Astrocyte (in vitro differentiated cells and primary cell): ENCODE results near the gene COL15A1. TPM values are rescaled to one million over a fixed set of nuclear protein-coding genes. Genes with fewer than 3 reads are reported as not detected.
A peak's percentile ranks its signal among the peaks of the same experiment; 100 is the strongest.

Experiments
- DNase-seq: peaks from one replicate; pipeline ENCODE4 v3.0.0-alpha.2; 2010; ENCODE audit warnings: low read depth
- FAIRE-seq: peaks from 2 replicates; lab custom pipeline; 2011; peaks lifted over from hg19 to GRCh38; lab: Jason Lieb, UNC
- H2AFZ ChIP-seq: 2 replicates; pipeline ENCODE4 v1.6.0; 2012; ENCODE audit warnings: low read depth, low read length, inconsistent platforms
- H3K27ac ChIP-seq: 2 replicates; pipeline ENCODE4 v1.5.1; 2011; ENCODE audit warnings: low read depth, low read length, inconsistent platforms
- H3K27me3 ChIP-seq: 2 replicates; pipeline ENCODE4 v1.6.0; 2011; ENCODE audit warnings: low read length, inconsistent platforms; ENCODE audit not compliant: insufficient read depth
- H3K36me3 ChIP-seq: 2 replicates; pipeline ENCODE4 v1.5.1; 2011; ENCODE audit warnings: low read length, inconsistent platforms; ENCODE audit not compliant: insufficient read depth
- H3K4me1 ChIP-seq: 2 replicates; pipeline ENCODE4 v1.5.1; 2011; ENCODE audit warnings: low read length, inconsistent platforms; ENCODE audit not compliant: insufficient read depth
- H3K4me2 ChIP-seq: 2 replicates; pipeline ENCODE4 v1.6.0; 2012; ENCODE audit warnings: low read length, inconsistent platforms
- H3K4me3 ChIP-seq: 2 replicates; pipeline ENCODE4 v1.5.1; 2011; ENCODE audit warnings: low read depth, mild to moderate bottlenecking, low read length, inconsistent platforms; ENCODE audit not compliant: insufficient read depth
- H3K79me2 ChIP-seq: 2 replicates; pipeline ENCODE4 v1.6.0; 2012; ENCODE audit warnings: mild to moderate bottlenecking, low read length, inconsistent platforms; ENCODE audit not compliant: insufficient read depth
- H3K9ac ChIP-seq: 2 replicates; pipeline ENCODE4 v1.6.0; 2012; ENCODE audit warnings: mild to moderate bottlenecking, low read length, inconsistent platforms
- H3K9me3 ChIP-seq: 2 replicates; pipeline ENCODE4 v1.5.1; 2012; ENCODE audit warnings: low read depth, mild to moderate bottlenecking, low read length, inconsistent platforms; ENCODE audit not compliant: insufficient read depth
- H4K20me1 ChIP-seq: 2 replicates; pipeline ENCODE4 v1.6.0; 2012; ENCODE audit warnings: low read length, inconsistent platforms; ENCODE audit not compliant: insufficient read depth
- H3K27ac Mint-ChIP-seq: one replicate; pipeline ENCODE4 v1.8.0; 2021; ENCODE audit warnings: mild to moderate bottlenecking, mixed read lengths; ENCODE audit not compliant: unreplicated experiment
- H3K27me3 Mint-ChIP-seq: one replicate; pipeline ENCODE4 v1.8.0; 2021; ENCODE audit warnings: low read depth, mixed read lengths; ENCODE audit not compliant: unreplicated experiment
- H3K36me3 Mint-ChIP-seq: one replicate; pipeline ENCODE4 v1.8.0; 2021; ENCODE audit warnings: low read depth, mixed read lengths; ENCODE audit not compliant: unreplicated experiment
- H3K4me1 Mint-ChIP-seq: one replicate; pipeline ENCODE4 v1.8.0; 2021; ENCODE audit warnings: low read depth, mixed read lengths; ENCODE audit not compliant: unreplicated experiment
- H3K4me3 Mint-ChIP-seq: one replicate; pipeline ENCODE4 v1.8.0; 2021; ENCODE audit warnings: mild to moderate bottlenecking, moderate library complexity, mixed read lengths; ENCODE audit not compliant: unreplicated experiment
- H3K9me3 Mint-ChIP-seq: one replicate; pipeline ENCODE4 v1.8.0; 2021; ENCODE audit warnings: mild to moderate bottlenecking, mixed read lengths; ENCODE audit not compliant: unreplicated experiment
- CTCF ChIP-seq: IDR thresholded peaks from 2 replicates; pipeline ENCODE4 v1.5.1; 2011; ENCODE audit warnings: low read depth, mild to moderate bottlenecking, inconsistent platforms, low read length, moderate library complexity; ENCODE audit not compliant: insufficient read depth
- EZH2 ChIP-seq: IDR thresholded peaks from 2 replicates; pipeline ENCODE4 v1.6.1; 2012; ENCODE audit warnings: mild to moderate bottlenecking, low read length, inconsistent platforms; ENCODE audit not compliant: insufficient read depth
- total RNA-seq: library from RNA; stranded (reverse); gene quantifications from 2 replicates; pipeline ENCODE4 v1.2.1, GENCODE V29; 2021

The COL15A1 gene
- total RNA-seq, 1 donor from 2014 or later = 5.6 TPM

- FAIRE-seq (no peak), DNase-seq (no peak)
- no peak overlapping the region for H3K27ac Mint-ChIP-seq
- H3K36me3 Mint-ChIP-seq = peaks cover 4% of the 10 kb centered on the region
- peaks cover 60% of the 10 kb centered on the region for H3K4me1 Mint-ChIP-seq
- no peaks in the 10 kb centered on the region for H3K27me3 ChIP-seq
- H3K27me3 Mint-ChIP-seq = no peaks in the 10 kb centered on the region
- peaks cover 84% of the 10 kb centered on the region for H4K20me1 ChIP-seq
- TF ChIP-seq EZH2 = no peak
- no peak for TF ChIP-seq CTCF
- H3K4me3 Mint-ChIP-seq = no peak overlapping the region
- no peak overlapping the region for H3K4me2 ChIP-seq
- H3K9me3 ChIP-seq = no peaks in the 10 kb centered on the region
- no peak overlapping the region for H3K9ac ChIP-seq
- H3K36me3 ChIP-seq = no peaks in the 10 kb centered on the region
- no peak overlapping the region for H3K4me3 ChIP-seq
- no peak overlapping the region for H3K27ac ChIP-seq
- peaks cover 96% of the 10 kb centered on the region for H3K79me2 ChIP-seq
- H3K4me1 ChIP-seq = no peaks in the 10 kb centered on the region
- H2AFZ ChIP-seq = no peak overlapping the region
- no peaks in the 10 kb centered on the region for H3K9me3 Mint-ChIP-seq
These were observed 172.3 kb downstream of the COL15A1 start for GRCh38 chr9:99116003-99116411.

GRCh38 chr9:99118782-99119466, 175.2 kb downstream of the COL15A1 start:
- no peak overlapping the region for H3K4me3 Mint-ChIP-seq
- TF ChIP-seq CTCF (no peak), EZH2 (no peak)
- no peaks in the 10 kb centered on the region for H3K27me3 Mint-ChIP-seq
- H4K20me1 ChIP-seq = peaks cover 82% of the 10 kb centered on the region
- no peak for FAIRE-seq
- no peaks in the 10 kb centered on the region for H3K9me3 ChIP-seq
- no peaks in the 10 kb centered on the region for H3K9me3 Mint-ChIP-seq
- no peak overlapping the region for H3K4me3 ChIP-seq
- H3K27ac Mint-ChIP-seq = no peak overlapping the region
- no peak overlapping the region for H3K9ac ChIP-seq
- peaks cover 98% of the 10 kb centered on the region for H3K79me2 ChIP-seq
- H3K4me1 ChIP-seq = no peaks in the 10 kb centered on the region
- H3K4me2 ChIP-seq = no peak overlapping the region
- no peak overlapping the region for H3K27ac ChIP-seq
- H3K36me3 ChIP-seq = no peaks in the 10 kb centered on the region
- H3K36me3 Mint-ChIP-seq = no peaks in the 10 kb centered on the region
- DNase-seq = no peak
- H3K27me3 ChIP-seq = no peaks in the 10 kb centered on the region
- H3K4me1 Mint-ChIP-seq = peaks cover 44% of the 10 kb centered on the region
- no peak overlapping the region for H2AFZ ChIP-seq

- Mint-ChIP-seq H3K4me3 (no peak overlapping the region), H3K27me3 (no peaks in the 10 kb centered on the region), H3K36me3 (no peaks in the 10 kb centered on the region), H3K4me1 (peaks cover 32% of the 10 kb centered on the region), H3K27ac (no peak overlapping the region), H3K9me3 (no peaks in the 10 kb centered on the region)
- FAIRE-seq (peak; percentile 65), DNase-seq (no peak)
- Histone ChIP-seq H3K27me3 (no peaks in the 10 kb centered on the region), H3K9ac (no peak overlapping the region), H4K20me1 (peaks cover 75% of the 10 kb centered on the region), H3K4me2 (no peak overlapping the region), H3K27ac (no peak overlapping the region), H3K4me3 (no peak overlapping the region), H3K4me1 (no peaks in the 10 kb centered on the region), H3K79me2 (peaks cover 98% of the 10 kb centered on the region), H3K9me3 (no peaks in the 10 kb centered on the region), H2AFZ (no peak overlapping the region), H3K36me3 (no peaks in the 10 kb centered on the region)
- TF ChIP-seq CTCF (no peak), EZH2 (no peak)
These were observed 176.4 kb downstream of the COL15A1 start for GRCh38 chr9:99119976-99120655.
